Stimulated activated CD8-positive, alpha-beta memory T cell treated with anti-CD3 and anti-CD28 coated beads, Interleukin-12 subunit alpha, Interleukin-12 subunit beta, amount 100 ng/mL, for 1 hour (primary cell): ENCODE data around the gene TMEM59.
"Not testable (repeated sequence)": the region's sequence is repeated elsewhere in the genome, so short reads cannot be mapped to it uniquely, and the experiment has no call there.

Experiments used
- DNase-seq: peaks from one replicate; pipeline ENCODE4 v3.0.0-alpha.2; 2020; ENCODE audit warnings: low read depth

The TMEM59 gene

DNA sequence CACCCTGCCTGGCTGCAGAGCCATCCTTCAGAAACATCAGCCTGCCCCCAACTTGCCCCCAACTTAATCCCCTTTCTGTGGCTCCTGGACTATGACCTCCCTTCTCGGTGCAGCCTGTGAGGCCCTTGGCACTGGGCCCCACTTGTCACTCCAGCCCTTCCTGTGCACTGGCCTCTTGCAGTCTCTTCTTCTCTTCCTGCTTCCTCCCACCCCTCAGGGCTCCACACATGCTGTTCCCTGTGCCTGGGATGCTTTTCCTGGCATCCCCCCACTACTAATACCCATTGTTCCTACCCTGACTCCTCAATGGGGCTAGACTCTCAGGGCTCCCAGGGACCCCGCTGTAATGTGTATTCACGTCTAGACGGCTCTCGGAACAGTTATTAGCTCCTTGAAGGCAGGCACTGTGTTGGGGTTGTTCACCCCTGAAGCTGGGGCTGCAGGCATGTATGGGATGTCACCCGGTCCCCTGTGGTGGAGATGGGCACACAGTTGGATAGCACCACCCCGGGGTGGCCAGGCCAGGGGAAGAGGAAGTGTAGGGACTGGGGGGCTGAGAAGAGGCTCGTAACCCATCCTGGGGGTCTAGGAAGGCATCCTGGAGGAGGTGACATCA lies 39.5 kb downstream of the TMEM59 start:
- DNase-seq, result no peak

DNA sequence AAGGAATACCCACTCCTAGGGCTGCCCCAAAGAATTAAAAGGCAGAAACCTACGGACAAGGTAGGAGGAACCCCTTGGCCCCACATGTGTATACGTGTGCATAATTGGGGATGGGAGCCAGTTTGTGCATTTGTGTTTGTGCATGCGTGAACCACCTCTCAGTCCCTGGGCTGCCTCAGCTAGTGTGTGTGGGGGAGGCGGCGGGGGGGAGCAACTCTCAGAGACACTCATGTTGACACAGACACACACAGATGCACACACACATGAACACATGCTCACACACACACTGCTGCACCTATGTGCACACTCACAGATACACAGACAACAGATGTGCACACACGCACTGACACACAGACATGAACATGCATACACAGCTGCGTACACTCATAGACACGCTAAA lies 40.1 kb downstream of the TMEM59 start:
- no peak for DNase-seq

DNA sequence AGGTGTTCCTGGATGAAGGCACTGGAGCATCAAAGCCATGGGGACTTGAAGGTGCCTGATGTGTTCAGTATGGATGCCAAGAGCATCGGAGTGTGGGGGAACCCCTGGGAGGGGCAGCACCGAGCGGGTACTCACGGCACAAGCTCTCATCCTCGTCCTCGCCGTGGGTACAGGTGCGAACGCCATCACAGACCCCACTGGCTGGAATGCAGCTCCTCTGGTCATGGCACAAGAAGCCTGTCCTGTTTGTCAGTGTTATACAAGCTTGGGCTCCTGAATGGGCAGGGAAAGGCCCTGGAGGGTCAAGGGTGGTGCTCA lies 41.0 kb downstream of the TMEM59 start:
- no peak for DNase-seq

DNA sequence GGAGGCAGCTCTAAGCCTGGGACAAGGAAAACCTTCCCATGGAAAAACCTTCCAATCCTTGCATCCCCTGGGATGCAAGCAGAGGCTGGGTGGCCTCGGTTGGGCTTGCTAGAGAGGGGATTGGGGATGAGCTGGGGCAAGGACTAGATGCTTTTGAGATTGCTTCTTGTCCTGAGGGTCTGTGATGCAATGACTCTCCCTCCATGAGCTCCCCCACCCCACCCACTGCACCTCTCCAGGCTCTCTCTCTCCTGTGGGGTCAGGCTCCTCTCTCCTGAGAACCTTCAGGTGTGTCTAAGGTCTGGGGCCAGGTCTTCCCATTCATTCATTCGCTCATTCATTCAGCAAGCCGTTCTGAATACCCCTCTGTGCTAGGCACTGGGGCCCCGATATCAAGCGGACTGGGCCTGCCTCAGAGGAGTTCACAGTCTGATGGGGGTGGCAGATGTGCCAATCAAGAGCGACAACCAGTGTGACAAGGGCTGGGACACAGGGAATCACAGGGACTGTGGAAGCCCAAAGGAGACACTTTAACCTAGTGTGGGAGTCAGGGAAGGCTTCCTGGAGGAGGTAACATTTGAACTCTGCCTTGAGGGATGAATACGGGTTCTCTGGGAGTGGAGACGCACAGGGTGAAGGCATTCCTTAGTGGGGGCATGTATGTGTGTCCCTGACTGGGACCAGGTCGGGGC lies 41.5 kb downstream of the TMEM59 start:
- DNase-seq, result no peak

DNA sequence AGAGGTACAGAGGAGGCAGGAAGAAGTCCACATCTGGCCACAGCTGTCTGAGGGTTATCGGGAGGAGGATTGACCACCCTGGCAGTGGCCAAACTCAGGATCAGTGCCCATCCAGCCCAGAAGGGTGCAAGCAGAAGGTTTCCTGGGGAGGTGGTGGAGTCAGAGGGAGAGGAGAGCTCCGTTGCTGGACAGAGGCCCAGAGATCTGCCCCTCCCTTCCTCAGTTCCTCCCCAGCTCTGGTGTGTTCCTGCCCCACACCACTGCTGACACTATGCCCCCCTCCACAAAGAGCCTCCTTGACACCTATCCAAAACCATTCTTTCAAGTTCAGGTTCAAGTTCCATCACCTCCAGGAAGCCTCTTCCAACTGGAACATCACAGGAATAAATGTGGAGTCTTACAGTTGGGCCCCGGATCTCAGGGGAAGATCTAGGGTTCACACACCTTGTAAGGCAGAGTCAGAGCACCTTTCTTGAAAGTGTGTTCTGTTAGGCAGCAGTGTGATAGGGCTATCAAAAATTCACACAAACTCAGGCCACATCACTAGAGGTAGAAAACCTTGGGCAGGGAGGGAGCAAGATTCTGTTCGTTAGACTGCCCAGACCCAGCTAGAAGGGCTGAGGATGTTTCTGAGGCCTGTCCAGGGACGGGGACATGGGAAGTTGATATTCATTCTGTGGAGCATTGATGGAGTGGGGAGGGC lies 42.4 kb downstream of the TMEM59 start:
- DNase-seq, result no peak

DNA sequence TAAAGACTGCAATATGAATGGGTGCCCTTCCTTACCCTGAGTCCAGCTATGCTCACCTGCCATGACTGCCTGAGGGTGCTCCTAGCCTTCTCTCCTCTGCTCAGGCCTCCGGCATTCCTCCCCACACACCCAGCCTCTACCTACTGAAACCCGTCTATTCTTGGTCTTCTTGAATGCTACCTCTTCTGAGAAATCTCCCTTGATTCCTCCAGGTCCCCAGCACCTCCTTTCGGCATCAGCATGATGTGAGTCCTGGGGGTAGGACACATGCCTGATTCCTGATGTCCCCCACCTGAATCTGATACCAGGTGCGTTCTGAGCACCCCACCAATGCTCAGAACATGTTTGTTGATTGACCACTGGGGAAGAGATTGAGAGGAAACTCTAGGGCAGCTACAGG lies 43.6 kb downstream of the TMEM59 start:
- DNase-seq, result no peak

DNA sequence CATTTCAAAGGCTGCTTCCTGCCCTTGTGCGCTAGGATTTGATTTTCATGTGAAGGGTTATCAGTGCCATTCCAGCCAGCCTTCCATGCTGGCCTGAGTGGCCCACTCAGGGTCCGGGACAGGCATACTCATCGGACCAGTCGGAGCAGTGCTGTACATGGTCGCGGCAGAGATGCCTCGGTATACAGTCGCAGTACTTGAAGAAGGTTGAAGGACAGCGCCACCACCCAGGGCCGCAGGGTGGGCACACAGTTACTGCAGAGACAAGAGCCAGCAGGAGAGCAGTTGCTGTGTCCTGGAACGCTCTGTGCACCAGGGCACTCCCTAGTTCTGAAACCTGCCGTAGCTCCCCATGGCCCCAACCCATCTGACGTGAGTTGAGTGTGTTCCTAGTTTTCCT lies 44.1 kb downstream of the TMEM59 start:
- DNase-seq, result no peak

DNA sequence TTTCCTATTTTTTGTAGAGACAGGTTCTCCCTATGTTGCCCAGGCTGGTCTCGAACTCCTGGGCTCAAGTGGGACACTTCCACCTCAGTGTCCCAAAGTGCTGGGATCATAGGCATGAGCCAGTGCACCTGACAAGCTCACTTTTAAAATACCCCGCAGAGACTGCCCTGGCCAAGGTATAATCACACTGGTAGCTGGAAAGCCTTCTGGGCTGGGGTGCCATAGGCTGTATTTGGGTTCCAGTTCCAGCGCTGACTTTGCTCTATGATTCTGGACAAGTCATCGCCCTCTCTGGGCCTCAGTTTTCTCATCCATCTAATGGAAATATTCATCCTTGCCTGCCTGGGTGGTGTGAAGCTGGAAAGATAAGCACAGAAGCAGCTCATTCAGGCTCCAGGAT lies 45.4 kb downstream of the TMEM59 start:
- DNase-seq, result no peak

DNA sequence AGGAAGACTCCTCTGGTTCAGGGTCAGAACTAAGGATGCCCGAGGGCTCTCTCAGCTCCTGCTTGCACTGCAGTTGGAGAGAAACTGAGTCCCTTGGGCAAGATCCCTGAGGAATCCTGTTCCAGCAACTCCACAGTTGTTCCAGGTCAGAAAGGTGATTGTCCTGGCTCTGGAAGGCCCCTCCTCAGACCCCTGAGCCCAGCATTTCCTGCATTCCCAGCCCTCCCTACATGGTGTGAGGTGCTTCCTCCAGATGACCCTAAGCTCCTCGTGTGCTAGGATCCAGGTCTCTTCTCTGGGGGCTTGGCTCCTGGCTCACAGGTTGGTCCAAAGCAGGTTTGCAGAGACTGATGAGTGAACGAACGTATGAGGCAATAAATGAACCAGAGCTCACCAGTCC lies 46.5 kb downstream of the TMEM59 start:
- DNase-seq, result no peak

DNA sequence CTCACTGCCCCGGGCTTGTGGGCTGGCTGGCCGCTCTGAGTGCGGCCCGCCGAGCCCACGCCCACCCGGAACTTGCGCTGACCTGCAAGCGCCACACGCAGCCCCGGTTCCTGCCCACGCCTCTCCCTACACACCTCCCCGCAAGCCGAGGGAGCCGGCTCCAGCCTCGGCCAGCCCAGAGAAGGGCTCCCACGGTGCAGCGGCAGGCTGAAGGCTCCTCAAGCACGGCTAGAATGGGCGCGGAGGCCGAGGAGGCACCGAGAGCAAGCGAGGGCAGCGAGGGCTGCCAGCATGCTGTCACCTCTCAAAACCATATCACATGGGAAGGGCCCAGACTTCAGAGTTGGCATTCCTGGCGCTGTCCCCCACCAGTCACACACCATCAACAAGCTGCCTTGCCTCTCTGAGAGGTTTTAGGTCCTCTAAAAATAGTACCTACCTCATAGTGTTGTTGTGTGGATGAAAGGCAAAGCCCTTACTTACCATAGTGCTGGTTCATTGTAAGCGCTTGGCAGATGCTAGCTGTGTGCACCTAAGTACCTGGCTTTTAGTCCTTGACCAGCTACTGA lies 48.4 kb downstream of the TMEM59 start:
- no peak for DNase-seq

DNA sequence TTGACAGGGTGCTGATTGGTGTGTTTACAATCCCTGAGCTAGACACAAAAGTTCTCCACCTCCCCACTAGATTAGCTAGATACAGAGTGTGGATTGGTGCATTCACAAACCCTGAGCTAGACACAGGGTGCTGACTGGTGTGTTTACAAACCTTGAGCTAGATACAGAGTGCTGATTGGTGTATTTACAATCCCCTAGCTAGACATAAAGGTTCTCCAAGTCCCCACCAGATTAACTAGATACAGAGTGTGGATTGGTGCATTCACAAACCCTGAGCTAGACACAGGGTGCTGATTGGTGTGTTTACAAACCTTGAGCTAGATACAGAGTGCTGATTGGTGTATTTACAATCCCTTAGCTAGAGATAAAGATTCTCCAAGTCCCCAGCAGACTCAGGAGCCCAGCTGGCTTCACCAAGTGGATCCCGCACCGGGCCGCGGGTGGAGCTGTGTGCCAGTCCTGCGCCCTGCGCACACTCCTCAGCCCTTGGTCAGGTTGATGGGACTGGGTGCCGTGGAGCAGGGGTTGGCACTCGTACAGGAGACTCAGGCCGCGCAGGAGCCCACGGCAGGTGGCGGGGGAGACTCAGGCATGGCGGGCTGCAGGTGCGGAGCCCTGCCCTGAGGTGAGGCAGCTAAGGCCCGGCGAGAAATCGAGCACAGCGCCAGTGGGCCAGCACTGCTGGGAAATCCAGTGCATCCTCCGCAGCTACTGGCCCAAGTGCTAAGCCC lies 49.1 kb downstream of the TMEM59 start:
- DNase-seq, result not testable (repeated sequence)

DNA sequence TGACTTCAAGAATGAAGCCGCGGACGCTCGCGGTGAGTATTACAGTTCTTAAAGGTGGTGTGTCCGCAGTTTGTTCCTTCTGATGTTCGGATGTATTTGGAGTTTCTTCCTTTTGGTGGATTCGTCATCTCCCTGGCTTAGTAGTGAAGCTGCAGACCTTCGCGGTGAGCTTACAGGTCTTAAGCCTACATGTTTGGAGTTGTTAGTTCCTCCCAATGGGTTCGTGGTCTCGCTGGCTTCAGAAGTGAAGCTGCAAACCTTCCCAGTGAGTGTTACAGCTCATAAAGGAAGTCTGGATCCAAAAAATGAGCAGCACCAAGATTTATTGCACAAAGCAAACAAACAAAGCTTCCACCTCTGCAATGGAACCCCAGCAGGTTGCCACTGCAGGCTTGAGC lies 49.8 kb downstream of the TMEM59 start:
- no peak for DNase-seq

DNA sequence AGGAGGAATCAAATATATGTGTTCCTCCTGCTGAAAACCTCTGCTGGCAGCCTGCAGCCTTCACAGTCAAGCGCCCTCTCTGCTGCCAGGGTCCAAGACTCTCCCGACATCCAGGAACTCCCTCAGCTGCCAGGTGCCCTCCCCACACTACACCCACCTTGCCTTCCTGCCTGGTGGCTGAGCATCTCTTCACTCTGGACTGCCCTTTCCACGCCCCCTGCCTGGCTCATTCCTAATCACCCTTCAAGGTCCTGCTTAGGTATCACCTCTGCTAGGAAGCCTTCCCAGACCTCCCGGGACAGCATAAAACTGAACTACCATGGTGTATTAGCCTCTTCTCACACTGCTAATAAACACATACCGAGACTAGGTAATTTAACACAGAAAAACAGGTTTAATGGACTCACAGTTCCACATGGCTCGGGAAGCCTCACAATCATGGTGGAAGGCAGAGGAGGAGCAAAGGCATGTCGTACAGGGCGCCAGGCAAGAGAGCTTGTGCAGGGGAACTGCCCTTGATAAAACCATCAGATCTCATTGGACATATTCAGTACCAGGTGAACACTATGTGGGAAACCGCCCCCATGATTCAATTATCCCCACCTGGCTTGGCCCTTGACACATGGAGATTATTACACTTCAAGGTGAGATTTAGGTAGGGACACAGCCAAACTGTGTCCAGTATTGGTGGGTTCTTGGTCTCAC lies 50.3 kb downstream of the TMEM59 start:
- no peak for DNase-seq

DNA sequence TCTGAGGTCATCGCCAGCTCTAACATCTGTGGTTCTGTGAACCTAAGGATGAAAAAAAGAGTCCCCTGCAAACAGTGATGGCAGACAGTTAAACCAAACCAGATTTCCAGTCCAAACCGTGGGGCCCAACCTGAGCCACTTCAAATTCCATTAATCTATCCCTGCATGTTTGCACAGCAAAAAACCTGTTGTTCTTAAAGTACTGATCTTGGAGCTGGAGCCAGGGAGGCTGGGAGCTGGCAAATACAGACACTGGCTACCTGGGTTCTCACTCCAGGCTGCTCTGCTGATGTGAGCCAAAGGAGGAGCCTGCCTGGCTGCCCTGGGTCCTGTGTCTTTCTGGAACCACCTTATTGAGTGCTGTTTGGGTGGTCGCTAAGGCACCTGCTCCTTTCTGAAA lies 51.4 kb downstream of the TMEM59 start:
- DNase-seq, result no peak

DNA sequence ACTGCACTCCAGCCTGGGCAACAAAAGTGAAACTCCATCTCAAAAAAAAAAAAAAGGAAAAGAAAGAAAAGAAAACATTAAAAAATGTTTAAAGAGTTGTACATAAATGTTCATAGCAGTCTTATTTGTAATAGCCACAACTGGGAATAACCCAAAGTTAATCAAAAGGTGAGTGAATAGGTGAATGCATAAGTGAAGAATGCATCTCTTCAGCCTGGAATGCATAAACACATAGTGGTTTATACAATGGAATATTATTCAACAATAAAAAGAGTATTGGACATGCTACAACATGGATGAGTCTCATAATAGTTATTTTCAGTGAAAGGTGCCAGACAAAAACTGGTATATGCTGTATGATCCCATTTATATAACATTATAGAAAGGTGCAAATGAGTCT lies 53.1 kb downstream of the TMEM59 start:
- DNase-seq, result no peak

DNA sequence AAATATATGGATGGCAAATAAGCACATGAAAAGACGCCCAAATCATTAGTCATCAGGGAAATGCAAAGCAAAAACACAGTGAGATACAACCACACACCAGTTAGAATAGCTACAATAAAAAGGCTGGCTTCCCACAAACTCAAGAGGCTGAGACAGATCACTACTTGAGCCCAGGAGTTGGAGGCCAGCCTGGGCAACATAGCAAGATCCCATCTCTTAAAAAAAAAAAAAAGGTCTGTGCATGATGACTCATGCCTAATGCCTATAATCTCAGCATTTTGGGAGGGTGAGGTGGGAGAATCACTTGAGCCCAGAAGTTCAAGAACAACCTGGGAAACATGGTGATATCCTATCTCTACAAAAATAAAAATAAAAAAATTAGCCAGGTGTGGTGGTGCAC lies 54.8 kb downstream of the TMEM59 start:
- no peak for DNase-seq

DNA sequence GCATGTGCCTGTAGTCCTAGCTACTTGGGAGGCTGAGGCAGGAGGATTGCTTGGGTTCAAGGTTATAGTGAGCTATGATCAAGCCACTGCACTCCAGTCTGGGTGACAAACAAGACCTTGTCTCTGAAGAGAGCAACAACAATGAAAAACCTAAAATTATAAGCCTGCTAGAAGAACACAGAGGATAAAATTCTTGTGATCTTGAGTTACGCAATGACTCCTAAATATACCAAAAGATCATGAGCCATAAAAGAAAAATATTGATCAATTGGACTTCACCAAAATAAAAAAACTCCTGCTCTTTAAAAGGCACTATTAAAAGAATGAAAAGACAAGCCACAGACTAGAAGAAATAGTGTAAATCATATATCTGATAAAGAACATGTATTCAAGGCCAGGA lies 57.3 kb downstream of the TMEM59 start:
- no peak for DNase-seq

DNA sequence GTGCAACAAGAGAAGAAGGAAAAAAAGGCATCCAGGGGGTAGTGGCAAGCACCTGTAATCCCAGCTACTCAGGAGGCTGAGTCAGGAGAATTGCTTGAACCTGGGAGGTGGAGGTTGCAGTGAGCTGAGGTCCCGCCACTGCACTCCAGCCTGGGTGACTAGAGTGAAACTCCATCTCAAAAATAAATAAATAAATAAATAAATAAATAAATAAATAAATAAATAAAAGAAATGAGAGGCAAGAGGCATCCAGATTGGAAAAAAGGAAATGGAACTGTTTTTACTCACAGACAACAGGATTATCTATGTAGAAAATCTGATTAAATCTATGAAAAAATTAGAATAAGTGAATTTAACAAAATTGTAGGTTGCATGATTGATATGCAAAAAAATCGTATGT lies 58.5 kb downstream of the TMEM59 start:
- not testable (repeated sequence) for DNase-seq

DNA sequence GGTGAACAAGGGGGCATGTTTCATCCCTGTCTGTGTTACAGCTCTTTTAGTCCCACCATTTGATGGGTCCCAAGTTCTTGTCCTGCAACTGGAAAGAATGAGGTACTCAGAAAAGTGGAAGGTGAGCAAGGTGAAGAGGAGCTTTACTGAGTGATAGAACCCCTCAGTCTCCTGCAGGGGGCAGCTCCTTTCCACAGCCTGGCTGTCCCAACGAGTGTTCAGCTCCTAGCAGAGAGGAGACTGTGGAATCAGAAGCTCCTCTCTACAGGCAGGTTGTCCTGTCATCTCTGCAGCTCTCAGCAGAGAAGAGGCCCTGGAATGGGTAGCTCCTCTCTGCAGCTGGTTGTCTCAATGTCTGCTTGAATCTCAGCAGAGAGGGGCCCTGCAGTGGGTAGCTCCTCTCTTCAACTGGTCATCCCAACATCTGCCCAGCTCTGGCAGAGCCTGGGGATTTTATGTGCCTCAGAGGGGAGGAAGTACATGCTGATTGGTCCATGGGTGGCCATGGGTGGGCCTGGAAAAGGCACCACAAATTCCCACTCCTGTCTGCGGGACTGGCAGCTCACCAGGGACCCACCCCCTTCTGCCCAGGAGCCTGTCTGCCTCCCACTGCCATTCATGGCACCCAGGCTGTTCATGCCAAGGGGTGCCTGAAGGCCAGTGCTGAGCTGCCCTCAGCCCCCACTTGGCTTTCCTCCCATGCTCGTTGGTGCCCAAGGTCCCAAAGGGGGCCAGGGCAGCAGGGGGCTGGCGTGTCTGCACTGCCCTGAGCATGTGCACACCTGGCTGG lies 60.7 kb downstream of the TMEM59 start:
- no peak for DNase-seq

DNA sequence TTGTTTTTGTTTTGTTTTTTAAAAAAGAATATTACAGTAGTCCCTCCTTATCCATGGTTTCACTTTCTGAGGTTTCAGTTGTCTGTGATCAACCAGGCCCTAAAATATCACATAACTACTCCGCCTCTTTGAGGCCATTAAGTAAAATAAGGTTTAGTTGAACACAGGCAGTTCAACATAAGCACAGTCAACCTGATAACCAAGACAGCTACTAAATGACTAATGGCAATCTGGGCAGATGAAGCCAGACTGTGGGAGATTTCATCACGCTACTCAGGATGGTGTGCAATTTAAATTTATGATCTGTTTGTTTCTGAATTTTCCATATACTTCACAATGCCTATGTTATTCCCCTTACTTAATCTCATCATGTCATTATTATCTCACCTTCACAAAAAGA lies 65.1 kb downstream of the TMEM59 start:
- no peak for DNase-seq

DNA sequence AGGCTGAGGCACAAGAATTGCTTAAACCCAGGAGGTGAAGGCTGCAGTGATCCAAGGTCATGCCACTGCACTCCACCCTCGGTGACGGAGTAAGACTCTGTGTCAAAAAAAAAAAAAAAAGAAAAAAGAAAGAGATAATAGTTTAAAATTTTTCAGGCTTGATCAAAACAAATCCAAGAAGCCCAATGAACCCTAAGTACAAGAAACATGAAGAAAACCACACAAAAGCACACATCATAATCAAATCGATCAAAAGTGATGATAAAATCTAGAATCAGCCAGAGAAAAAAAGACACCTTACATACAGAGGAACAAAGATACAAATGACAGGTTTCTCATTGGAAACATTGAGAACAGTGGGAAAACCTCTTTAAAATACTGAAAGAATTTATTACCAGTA lies 66.5 kb downstream of the TMEM59 start:
- no peak for DNase-seq
